Omental fat pad (tissue), 4 donors: ENCODE measurements around the gene COP1. TPM values are rescaled to one million over a fixed set of nuclear protein-coding genes. Genes with fewer than 3 reads are reported as not detected.

Experiments
- ATAC-seq: fragments of 150-250 bp; one replicate; pipeline ENCODE4 v1.9.1; 2016; ENCODE audit warnings: mild to moderate bottlenecking, moderate library complexity; ENCODE audit not compliant: low FRiP score
- DNase-seq: peaks from one replicate; pipeline ENCODE4 v3.0.0-alpha.2; 2019; ENCODE audit warnings: low spot score
- total RNA-seq, 4 donors: library from RNA; depleted of rRNA; stranded (reverse); fragments of >200 nt; gene quantifications; one replicate each; pipeline ENCODE4 v1.1.0, GENCODE V29; 2016
- TF ChIP-seq, protein P1 (sequence below), 3 donors: fragments of 450-650 bp; IDR thresholded peaks; one replicate each; pipeline ENCODE4 v1.5.1; 2016 to 2017; ENCODE audit warnings: antibody characterized with exemption in 3 of 3, mild to moderate bottlenecking in 3 of 3, moderate library complexity in 2 of 3

Gene COP1
- total RNA-seq, 4 donors from 2014 or later = 43.6 to 83.7 (median 50.6) TPM

DNA sequence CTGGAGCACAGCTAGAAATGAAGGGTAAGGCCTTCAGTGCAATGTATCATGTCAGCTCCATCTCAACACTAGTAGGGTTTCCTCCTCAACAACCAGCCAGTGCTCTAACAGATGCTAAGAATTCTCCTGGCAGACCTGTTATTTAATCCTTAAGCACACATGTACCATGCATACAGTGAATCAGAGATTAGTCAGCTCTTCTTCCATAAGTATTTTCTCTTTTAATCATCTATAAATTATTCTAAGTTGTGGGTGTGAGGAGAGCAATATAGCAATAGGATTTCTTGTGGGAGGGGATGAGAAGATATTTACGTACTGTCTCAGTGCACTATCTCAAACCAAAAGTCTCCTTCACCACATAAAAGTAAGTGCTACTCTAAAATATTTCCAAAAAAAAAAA is 95.3 kb downstream of the COP1 start:
- TF ChIP-seq, protein P1, sequence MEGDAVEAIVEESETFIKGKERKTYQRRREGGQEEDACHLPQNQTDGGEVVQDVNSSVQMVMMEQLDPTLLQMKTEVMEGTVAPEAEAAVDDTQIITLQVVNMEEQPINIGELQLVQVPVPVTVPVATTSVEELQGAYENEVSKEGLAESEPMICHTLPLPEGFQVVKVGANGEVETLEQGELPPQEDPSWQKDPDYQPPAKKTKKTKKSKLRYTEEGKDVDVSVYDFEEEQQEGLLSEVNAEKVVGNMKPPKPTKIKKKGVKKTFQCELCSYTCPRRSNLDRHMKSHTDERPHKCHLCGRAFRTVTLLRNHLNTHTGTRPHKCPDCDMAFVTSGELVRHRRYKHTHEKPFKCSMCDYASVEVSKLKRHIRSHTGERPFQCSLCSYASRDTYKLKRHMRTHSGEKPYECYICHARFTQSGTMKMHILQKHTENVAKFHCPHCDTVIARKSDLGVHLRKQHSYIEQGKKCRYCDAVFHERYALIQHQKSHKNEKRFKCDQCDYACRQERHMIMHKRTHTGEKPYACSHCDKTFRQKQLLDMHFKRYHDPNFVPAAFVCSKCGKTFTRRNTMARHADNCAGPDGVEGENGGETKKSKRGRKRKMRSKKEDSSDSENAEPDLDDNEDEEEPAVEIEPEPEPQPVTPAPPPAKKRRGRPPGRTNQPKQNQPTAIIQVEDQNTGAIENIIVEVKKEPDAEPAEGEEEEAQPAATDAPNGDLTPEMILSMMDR (IDR thresholded peaks at IDR 0.05) = no peak
- ATAC-seq (no peak), DNase-seq (no peak)

DNA sequence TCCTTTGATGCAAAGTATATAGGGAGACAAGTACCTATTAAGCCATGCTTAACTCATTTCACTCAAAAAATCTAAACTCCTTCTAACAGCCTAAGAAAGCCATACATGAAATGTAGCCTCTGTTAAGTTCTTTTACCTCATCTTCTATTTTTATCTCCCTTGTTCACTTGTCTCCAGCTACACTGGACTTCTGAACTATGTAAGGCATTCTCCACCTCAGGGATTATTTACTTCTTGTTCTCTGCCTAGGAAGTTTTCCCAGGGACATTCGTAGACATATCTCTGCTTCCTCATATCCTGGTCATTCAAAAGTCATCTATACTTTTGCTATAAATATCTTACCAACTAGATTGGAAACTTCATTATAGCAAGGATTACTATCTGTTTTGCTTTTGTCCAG is 96.9 kb downstream of the COP1 start:
- DNase-seq (no peak), ATAC-seq (no peak)

DNA sequence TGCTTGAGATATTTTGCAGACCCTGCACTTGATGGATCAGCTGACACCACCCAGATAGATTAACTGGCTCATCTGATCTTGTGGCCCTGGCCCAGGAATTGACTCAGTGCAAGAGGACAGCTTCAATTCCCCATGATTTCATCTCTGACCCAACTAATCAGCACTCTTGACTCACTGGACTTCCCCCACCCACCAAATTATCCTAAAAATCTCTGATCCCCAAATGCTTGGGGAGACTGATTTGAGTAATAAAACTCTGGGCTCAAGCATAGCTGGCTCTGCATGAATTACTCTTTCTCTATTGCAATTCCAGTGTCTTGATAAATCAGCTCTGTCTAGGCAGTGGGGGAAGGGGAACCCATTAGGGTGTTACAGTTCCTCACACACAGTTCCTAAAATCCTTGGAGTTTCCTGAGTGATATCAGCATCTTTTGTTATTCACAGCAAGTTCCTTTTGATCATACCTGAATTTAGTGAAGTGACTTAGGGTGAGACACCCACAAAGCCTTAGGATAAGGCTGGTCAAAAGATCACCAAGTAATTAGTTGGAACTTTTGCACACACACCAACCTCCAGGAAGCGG is 104.2 kb downstream of the COP1 start:
- TF ChIP-seq, protein P1 (IDR thresholded peaks at IDR 0.05) = no peak
- ATAC-seq (no peak), DNase-seq (no peak)

More for the DNA sequence above, 96.9 kb downstream of the COP1 start:
- TF ChIP-seq, protein P1 (IDR thresholded peaks at IDR 0.05) = no peak

DNA sequence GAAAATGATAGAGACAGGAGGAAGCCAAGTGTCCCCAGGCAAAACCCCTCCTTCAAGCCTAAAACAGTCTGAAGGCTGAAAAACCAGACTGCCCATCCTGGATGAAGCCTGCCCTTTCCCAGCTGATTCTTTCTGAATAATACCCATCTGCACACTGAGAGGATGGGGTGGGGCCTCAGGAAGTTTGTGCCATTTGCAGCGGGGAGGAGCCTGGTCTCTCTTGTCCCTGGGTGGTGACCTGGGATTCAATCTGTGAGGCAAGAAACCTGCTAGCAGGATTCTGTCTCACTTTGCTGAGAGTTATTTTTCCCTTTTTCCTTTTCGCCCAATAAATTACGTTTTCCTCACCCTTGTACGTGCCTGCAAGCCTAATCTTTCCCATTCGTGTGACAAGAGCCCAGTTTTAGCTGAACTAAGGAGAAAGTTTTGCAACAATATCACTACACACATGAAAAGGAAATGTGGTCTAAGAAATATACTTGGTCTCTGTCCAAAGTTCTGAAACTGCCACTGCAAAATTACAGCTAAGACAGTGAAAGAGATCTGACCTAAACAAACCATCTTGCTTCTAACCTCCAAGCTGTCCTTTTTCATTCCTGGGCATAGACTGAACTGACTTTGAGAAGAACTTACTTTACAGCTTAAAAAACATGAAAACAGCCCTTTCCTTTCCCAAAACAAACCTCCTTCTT is 105.0 kb downstream of the COP1 start:
- ATAC-seq (no peak), DNase-seq (no peak)
- TF ChIP-seq, protein P1 (IDR thresholded peaks at IDR 0.05) = no peak

DNA sequence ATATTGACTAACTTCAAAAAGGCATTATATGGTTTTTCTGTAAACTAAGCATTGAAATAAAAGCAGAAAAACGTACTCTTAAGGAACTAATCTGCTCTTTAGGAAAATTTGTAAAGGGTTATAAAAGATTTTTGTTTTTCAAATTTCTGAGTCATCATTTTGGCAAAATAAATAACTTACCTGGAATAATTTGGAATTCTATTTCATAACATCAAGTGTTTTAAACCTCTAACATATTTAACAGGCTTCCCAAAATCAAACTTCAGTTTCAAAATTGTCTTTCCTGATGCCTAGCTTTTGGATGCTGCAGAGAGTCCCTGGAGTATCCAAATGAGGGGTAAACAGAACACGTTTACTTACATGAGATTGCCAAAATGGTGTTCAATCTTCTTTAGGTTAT is 108.5 kb downstream of the COP1 start:
- TF ChIP-seq, protein P1 (IDR thresholded peaks at IDR 0.05) = no peak
- DNase-seq = no peak
- ATAC-seq = no peak

DNA sequence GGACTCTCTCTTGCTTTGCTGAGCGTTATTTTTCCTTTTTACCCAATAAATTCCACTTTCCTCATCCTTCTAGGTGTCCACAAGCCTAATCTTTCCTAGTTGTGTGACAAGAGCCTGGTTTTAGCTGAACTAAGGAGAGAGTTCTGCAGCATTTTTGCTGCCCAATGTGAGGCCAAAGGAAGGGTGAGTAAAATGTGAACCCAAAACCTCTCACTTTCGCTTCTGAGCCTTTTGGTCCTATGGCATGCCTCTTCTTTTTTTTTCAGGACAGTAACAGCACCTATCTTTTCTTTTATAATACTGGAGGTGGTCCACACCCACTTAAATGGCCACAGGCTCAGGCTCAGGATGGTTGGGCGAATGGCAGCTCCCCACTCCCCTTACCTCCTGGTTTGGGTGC is 111.1 kb downstream of the COP1 start:
- ATAC-seq = no peak

More for the DNA sequence above, 111.1 kb downstream of the COP1 start:
- no peak for DNase-seq
- TF ChIP-seq, protein P1 (IDR thresholded peaks at IDR 0.05) = no peak
